K562 (cell line): ENCODE measurements around the gene MATK. TPM values are rescaled to one million over a fixed set of nuclear protein-coding genes. Genes with fewer than 3 reads are reported as not detected.

ENCODE experiments used
- ATAC-seq: fragments of 200-7000 bp; cut with Tn5 transposase; 3 replicates; pipeline ENCODE4 v1.9.1; 2020; ENCODE audit warnings: moderate library complexity
- BruUV-seq: library from RNA; stranded (reverse); fragments of 400-500 nt; replicated peaks from 2 replicates; lab custom pipeline; 2021; lab: Mats Ljungman, UMichigan
- CTCF ChIA-PET: fragments of 300-600 bp; formaldehyde crosslinking; extraction: SDS; loops from one replicate; lab custom pipeline; 2021; ENCODE audit warnings: low intra/inter-chr PET ratio; lab: Yijun Ruan, JAX
- POLR2A ChIA-PET: fragments of 300-600, 350-650 bp; sonication (Branson Sonifier 250); formaldehyde crosslinking; extraction: SDS; loops from one replicate; lab custom pipeline; 2021; ENCODE audit warnings: antibody characterized with exemption, inconsistent platforms; lab: Yijun Ruan, JAX
- DNase-seq, 4 experiments: peaks; one replicate each; pipeline versions ENCODE4 v3.0.0 to v3.0.0-alpha.2; 2011 to 2018; ENCODE audit warnings: low spot score in 3 of 4, mixed read lengths in 3 of 4; ENCODE audit errors: extremely low read depth in 1 of 4
- FAIRE-seq: peaks from 2 replicates; lab custom pipeline; 2011; peaks lifted over from hg19 to GRCh38; lab: Jason Lieb, UNC
- H2AFZ ChIP-seq: 2 replicates; pipeline ENCODE4 v1.6.0; 2011; ENCODE audit warnings: low read depth, low read length, control low read depth, inconsistent platforms
- H3K27ac ChIP-seq: fragments of 200-600 bp; 3 replicates; pipeline ENCODE4 v1.8.0; 2011; ENCODE audit warnings: low read depth, mild to moderate bottlenecking, control low read depth, inconsistent platforms, low read length, moderate library complexity, mixed read lengths; ENCODE audit errors: extremely low read depth
- H3K27me3 ChIP-seq, 2 experiments: fragments of 300-600 bp in 1 of 2; 2 replicates in 1 of 2; 3 replicates in 1 of 2; pipeline versions ENCODE4 v1.6.0 to v1.8.0; 2011; ENCODE audit warnings: inconsistent platforms in 2 of 2, low read length in 2 of 2, mild to moderate bottlenecking in 1 of 2, mixed read lengths in 1 of 2, moderate library complexity in 1 of 2; ENCODE audit not compliant: control insufficient read depth in 2 of 2, insufficient read depth in 2 of 2
- H3K36me3 ChIP-seq: fragments of 300-600 bp; 3 replicates; pipeline ENCODE4 v1.8.0; 2011; ENCODE audit warnings: mild to moderate bottlenecking, low read length, inconsistent platforms; ENCODE audit not compliant: control insufficient read depth, insufficient read depth
- H3K4me1 ChIP-seq, 2 experiments: fragments of 200-600 bp in 1 of 2; replicated peaks in 1 of 2; 2 replicates in 1 of 2; 3 replicates in 1 of 2; pipeline versions ENCODE4 v1.5.1 to v1.8.0; 2011; ENCODE audit warnings: inconsistent platforms in 2 of 2, low read length in 2 of 2, mild to moderate bottlenecking in 1 of 2, mixed read lengths in 1 of 2, moderate library complexity in 1 of 2; ENCODE audit not compliant: control insufficient read depth in 2 of 2, insufficient read depth in 2 of 2
- H3K4me2 ChIP-seq: 2 replicates; pipeline ENCODE4 v1.6.1; 2011; ENCODE audit warnings: low read length, control low read depth, inconsistent platforms, mixed read lengths; ENCODE audit not compliant: insufficient read depth
- H3K4me3 ChIP-seq: fragments of 200-600 bp; sonication (generic), shearing (Covaris generic); 2 replicates; pipeline ENCODE4 v1.5.1; 2016; ENCODE audit warnings: control low read depth, inconsistent platforms
- H3K79me2 ChIP-seq: fragments of 200-600 bp; 3 replicates; pipeline ENCODE4 v1.8.0; 2011; ENCODE audit warnings: low read length, inconsistent platforms; ENCODE audit not compliant: control insufficient read depth, insufficient read depth
- H3K9ac ChIP-seq, 2 experiments: 2 replicates each; pipeline versions ENCODE4 v1.6.0 to v1.6.1; 2011; ENCODE audit warnings: low read depth in 2 of 2, low read length in 2 of 2, control low read depth in 1 of 2, inconsistent platforms in 1 of 2, mild to moderate bottlenecking in 1 of 2, mixed read lengths in 1 of 2; ENCODE audit not compliant: insufficient read depth in 1 of 2
- H3K9me1 ChIP-seq: one replicate; pipeline ENCODE4 v1.6.0; 2011; ENCODE audit warnings: inconsistent platforms, mild to moderate bottlenecking, low read length, moderate library complexity; ENCODE audit not compliant: control insufficient read depth, insufficient read depth
- H3K9me3 ChIP-seq: replicated peaks from 2 replicates; pipeline ENCODE4 v1.5.1; 2011; ENCODE audit warnings: low read depth, low read length, inconsistent platforms; ENCODE audit not compliant: control insufficient read depth, insufficient read depth
- H4K20me1 ChIP-seq: replicated peaks from 2 replicates; pipeline ENCODE4 v1.6.1; 2011; ENCODE audit warnings: low read length, inconsistent platforms, mixed read lengths; ENCODE audit not compliant: control insufficient read depth, insufficient read depth
- ELF4 ChIP-seq: fragments of 450-650 bp; formaldehyde crosslinking; IDR thresholded peaks from 2 replicates; pipeline ENCODE4 v1.4.0; 2022; ENCODE audit warnings: missing genetic modification characterization
- NCOA2 ChIP-seq, 2 experiments: fragments of 450-650 bp; IDR thresholded peaks; 2 replicates each; pipeline ENCODE4 v1.6.1; 2018; ENCODE audit warnings: mild to moderate bottlenecking in 2 of 2, moderate library complexity in 1 of 2; ENCODE audit not compliant: partially characterized antibody in 2 of 2
- SIX5 ChIP-seq, 2 experiments: IDR thresholded peaks; 2 replicates each; pipeline ENCODE4 v1.6.1; 2011; ENCODE audit warnings: low read length in 2 of 2, borderline replicate concordance in 1 of 2, low read depth in 1 of 2, mild to moderate bottlenecking in 1 of 2, moderate library complexity in 1 of 2; ENCODE audit not compliant: insufficient read depth in 1 of 2
- ZNF77 ChIP-seq: fragments of 250-450 bp; sonication (Bioruptor Pico); IDR thresholded peaks from 2 replicates; pipeline ENCODE4 v1.5.0; 2020
- WGBS: fragments of 100-300 bp; shearing (Covaris generic); methylation state at CpG from one replicate; pipeline ENCODE4 v1.1.6; 2016; ENCODE audit warnings: low coverage, mixed read lengths; ENCODE audit not compliant: insufficient coverage; ENCODE audit errors: missing lambda C conversion rate; 5-methylcytosine and 5-hydroxymethylcytosine counted together
- in situ Hi-C: fragments of 300-500 bp; cut with MboI; formaldehyde crosslinking; loops from 4 replicates; pipeline ENCODE4 v1.15.0; 2018; ENCODE audit warnings: inconsistent platforms, mixed read lengths
- intact Hi-C: fragments of 100-400 bp; cut with micrococcal nuclease; formaldehyde crosslinking; loops from 2 replicates; pipeline ENCODE4 v1.14.2; 2022
- polyA plus RNA-seq, 8 experiments: library from polyadenylated mRNA; depleted of rRNA in 4 of 8; stranded (reverse) in 5 of 8; unstranded in 3 of 8; fragments of >200 nt; fragmentation: Nextera tagmentation in 2 of 8; fragmentation: Illumina TruSeq in 1 of 8; extraction: Ambion mirVana in 2 of 8; extraction: Trizol in 1 of 8; gene quantifications; 2 replicates each; pipeline versions ENCODE4 v1.2.1 to v1.2.3, GENCODE V29; 2011 to 2014; ENCODE audit warnings: inconsistent platforms in 1 of 8, missing spikeins in 1 of 8
- total RNA-seq, 7 experiments: library from RNA; depleted of rRNA in 6 of 7; stranded (reverse); fragments of >200 nt in 6 of 7; fragmentation: Illumina TruSeq in 2 of 7; extraction: Trizol in 2 of 7; gene quantifications; 2 replicates each; pipeline versions ENCODE4 v1.2.1 to v1.2.3, GENCODE V29; 2011 to 2021; ENCODE audit warnings: low replicate concordance in 1 of 7
- TF ChIP-seq, protein P1 (sequence below), 3 experiments: fragments of 200-800 bp in 1 of 3; sonication (Bioruptor generic) in 1 of 3; sonication (generic) in 1 of 3; formaldehyde crosslinking in 1 of 3; IDR thresholded peaks; 2 replicates each; pipeline versions ENCODE4 v1.6.1 to v1.8.0; 2016 to 2022; ENCODE audit warnings: mild to moderate bottlenecking in 2 of 3, missing compliant biosample characterization in 2 of 3, missing genetic modification characterization in 2 of 3, missing genetic modification reagents in 1 of 3
- TF ChIP-seq, protein P2 (sequence below): sonication (generic); formaldehyde crosslinking; IDR thresholded peaks from 2 replicates; pipeline ENCODE4 v1.8.1; 2023; ENCODE audit warnings: mild to moderate bottlenecking, missing genetic modification reagents

Gene MATK
- total and polyA plus RNA-seq, 9 of the 15 experiments (the other 6 are each of a cell fraction or from before 2014, with no cell fraction given) = 0.08 to 41.5 (median 21.4) TPM

DNA sequence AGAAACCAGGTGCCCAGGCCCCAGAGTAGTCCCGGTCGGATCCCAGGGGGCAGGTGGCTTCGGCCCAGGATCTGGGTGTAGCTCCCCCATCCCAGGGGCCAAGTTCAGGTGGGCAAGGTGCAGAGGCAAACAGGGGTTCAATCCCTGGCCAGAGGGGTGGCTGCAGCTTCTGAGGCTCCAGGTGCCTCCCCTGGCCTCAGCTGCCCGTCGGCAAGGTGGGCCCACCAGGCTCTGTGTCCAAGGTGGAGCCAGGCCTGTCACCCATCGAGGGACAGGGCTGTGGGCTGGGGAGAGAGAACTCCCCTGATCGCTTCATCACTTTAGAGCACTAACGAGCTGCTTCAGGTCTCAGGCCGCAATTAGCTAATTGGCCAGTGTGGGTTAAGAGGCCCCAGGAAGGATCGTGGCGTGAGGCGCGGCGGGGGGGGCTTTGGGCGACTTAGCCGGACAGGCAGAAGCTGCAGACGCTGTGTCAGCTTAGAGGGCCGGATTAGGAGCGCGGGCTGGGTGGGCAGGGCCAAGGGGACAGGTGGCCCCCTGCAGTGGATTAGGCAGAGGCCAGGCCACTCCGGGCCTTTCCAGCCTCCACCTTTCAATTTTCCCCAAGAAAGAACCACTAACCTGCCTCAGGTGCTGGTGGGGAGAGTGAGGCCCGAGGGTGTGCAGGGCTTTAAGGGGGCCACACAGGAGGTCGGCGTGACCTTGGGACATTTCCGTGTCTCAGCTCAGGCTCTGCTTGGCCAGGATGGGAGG lies 11.4 kb downstream of the MATK start (continued):
- TF ChIP-seq, protein P1, sequence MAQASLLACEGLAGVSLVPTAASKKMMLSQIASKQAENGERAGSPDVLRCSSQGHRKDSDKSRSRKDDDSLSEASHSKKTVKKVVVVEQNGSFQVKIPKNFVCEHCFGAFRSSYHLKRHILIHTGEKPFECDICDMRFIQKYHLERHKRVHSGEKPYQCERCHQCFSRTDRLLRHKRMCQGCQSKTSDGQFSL (CRISPR knock-in tag; IDR thresholded peaks at IDR 0.05) = peak; percentile 73
- TF ChIP-seq, protein P1 (tag; IDR thresholded peaks at IDR 0.05) = no peak
- TF ChIP-seq SIX5 (IDR thresholded peaks at IDR 0.05; ENCODE audit: borderline replicate concordance in 1 of 2, insufficient read depth in 1 of 2, low read depth in 1 of 2, low read length in 2 of 2) (no peak), NCOA2 (IDR thresholded peaks at IDR 0.05; ENCODE audit: partially characterized antibody in 2 of 2) (no peak), ELF4 (CRISPR knock-in tag) (no peak)

DNA sequence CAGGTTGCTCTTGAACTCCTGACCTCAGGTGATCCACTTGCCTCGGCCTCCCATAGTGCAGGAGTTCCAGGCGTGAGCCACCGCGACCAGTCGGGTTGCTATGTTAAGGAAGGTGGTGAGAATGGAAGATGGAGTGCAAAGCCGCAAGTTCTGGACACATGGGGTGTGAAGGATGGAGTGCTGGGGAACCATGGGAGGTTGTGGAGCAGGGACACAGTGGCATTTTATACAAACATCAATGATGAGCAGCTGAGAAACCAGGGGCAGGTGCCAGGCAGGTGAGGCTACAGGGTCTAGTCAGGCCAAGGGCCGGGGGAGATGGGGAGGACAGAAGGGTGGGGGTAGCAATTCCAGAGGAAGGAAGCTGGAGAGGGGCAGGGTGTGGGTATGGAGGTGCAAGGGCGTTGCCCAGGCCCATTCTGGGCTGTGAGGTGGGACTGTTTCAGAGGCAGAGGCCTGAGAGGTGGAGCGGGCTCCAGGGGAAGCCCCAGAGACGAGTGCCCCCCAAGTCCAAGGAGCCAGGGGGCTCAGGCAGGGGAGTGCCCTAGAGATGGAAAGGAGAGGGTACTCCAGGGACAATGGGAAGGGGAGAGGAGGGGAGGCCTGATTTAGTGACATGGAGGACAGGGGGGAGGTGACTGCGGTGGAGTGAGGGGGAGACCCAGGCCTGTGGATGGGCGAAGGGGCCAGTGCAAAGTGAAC lies 12.2 kb downstream of the MATK start:
- no peaks in the 10 kb centered on the region for H3K36me3 ChIP-seq
- TF ChIP-seq, protein P2, sequence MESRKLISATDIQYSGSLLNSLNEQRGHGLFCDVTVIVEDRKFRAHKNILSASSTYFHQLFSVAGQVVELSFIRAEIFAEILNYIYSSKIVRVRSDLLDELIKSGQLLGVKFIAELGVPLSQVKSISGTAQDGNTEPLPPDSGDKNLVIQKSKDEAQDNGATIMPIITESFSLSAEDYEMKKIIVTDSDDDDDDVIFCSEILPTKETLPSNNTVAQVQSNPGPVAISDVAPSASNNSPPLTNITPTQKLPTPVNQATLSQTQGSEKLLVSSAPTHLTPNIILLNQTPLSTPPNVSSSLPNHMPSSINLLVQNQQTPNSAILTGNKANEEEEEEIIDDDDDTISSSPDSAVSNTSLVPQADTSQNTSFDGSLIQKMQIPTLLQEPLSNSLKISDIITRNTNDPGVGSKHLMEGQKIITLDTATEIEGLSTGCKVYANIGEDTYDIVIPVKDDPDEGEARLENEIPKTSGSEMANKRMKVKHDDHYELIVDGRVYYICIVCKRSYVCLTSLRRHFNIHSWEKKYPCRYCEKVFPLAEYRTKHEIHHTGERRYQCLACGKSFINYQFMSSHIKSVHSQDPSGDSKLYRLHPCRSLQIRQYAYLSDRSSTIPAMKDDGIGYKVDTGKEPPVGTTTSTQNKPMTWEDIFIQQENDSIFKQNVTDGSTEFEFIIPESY (CRISPR knock-in tag) = 0 out of 2 replicates have a peak, but pooled peaks have one; percentile 30
- TF ChIP-seq ZNF77 (CRISPR knock-in tag) = no peak
- DNase-seq (no peak), FAIRE-seq (peak; percentile 42), ATAC-seq (no peak)
- H3K9me3 ChIP-seq = no peaks in the 10 kb centered on the region
- ChIA-PET POLR2A (interaction anchor here (0.8 to 5.9 kb wide), 2 partner anchors 10 to 11 kb away, joined by 4 to 48 read pairs; partner anchors contain the start of genes APBA3 and MRPL54), CTCF (no interaction called here)
- no TSS peak for BruUV-seq
- no peak overlapping the region for H3K9ac ChIP-seq
- H3K9me1 ChIP-seq = no peaks in the 10 kb centered on the region
- in situ Hi-C loops (no loop called here), intact Hi-C loops (no loop called here)
- WGBS = 39% methylated on average over 9 of the region's 12 CpGs
- H3K4me3 ChIP-seq = no peak overlapping the region
- H3K27ac ChIP-seq = no peak overlapping the region
- H2AFZ ChIP-seq = no peak overlapping the region
- no peak overlapping the region for H3K4me2 ChIP-seq
- peaks cover 0 to 46% of the 10 kb centered on the region in 2 experiments; a peak in 3 of 5 replicates for H3K4me1 ChIP-seq
- no peaks in the 10 kb centered on the region for H3K27me3 ChIP-seq
- no peaks in the 10 kb centered on the region for H3K79me2 ChIP-seq
- H4K20me1 ChIP-seq = no peaks in the 10 kb centered on the region
